Measurements from ENCODE around the gene CACNA1S. TPM values are rescaled to one million over a fixed set of nuclear protein-coding genes. Genes with fewer than 3 reads are reported as not detected.

The CACNA1S gene
- total RNA-seq, 1 donor from 2014 or later: not detected

- Mint-ChIP-seq H3K4me3 (no peak overlapping the region), H3K27ac (no peak overlapping the region), H3K27me3 (ENCODE audit: insufficient read depth) (no peaks in the 10 kb centered on the region), H3K9me3 (no peaks in the 10 kb centered on the region), H3K36me3 (ENCODE audit: low read depth) (peaks cover 2% of the 10 kb centered on the region), H3K4me1 (ENCODE audit: low read depth) (no peaks in the 10 kb centered on the region)
- intact Hi-C loops (cut with micrococcal nuclease): no loop called here
- DNase-seq (ENCODE audit: low spot score): no peak
These were observed 25.5 kb upstream of the CACNA1S start for GRCh38 chr1:201137579-201138310.

DNA sequence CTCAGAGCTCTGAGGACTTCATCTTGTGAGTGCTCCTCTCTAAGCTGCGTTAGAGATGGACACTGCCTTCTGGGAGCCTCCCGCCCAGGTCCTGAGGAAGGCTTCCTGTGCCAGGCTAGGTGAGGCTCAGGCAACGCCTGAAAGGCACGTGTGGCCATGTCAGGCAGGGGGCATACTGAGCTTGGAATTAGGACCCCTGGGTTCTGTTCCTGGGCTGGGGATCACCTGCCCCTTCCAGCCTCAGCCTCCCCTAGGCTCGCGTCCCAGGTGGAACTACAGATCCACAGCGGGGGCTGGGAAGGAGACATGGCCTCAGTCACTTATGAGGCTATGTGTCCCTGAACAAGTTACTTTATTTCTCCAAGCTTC, 24.8 kb upstream of the CACNA1S start:
- H3K27me3 Mint-ChIP-seq (ENCODE audit: insufficient read depth): no peaks in the 10 kb centered on the region
- H3K4me1 Mint-ChIP-seq (ENCODE audit: low read depth): no peaks in the 10 kb centered on the region
- intact Hi-C loops (cut with micrococcal nuclease): no loop called here
- no peak for DNase-seq (ENCODE audit: low spot score)
- H3K36me3 Mint-ChIP-seq (ENCODE audit: low read depth): peaks cover 2% of the 10 kb centered on the region
- no peak overlapping the region for H3K27ac Mint-ChIP-seq
- H3K4me3 Mint-ChIP-seq: no peak overlapping the region
- H3K9me3 Mint-ChIP-seq: no peaks in the 10 kb centered on the region

- H3K27ac Mint-ChIP-seq: no peak overlapping the region
- no peaks in the 10 kb centered on the region for H3K27me3 Mint-ChIP-seq (ENCODE audit: insufficient read depth)
- H3K36me3 Mint-ChIP-seq (ENCODE audit: low read depth): peaks cover 2% of the 10 kb centered on the region
These were observed 24.3 kb upstream of the CACNA1S start for GRCh38 chr1:201136355-201137023.

GRCh38 chr1:201134405-201134804, 22.2 kb upstream of the CACNA1S start:
- Mint-ChIP-seq H3K27me3 (ENCODE audit: insufficient read depth) (no peaks in the 10 kb centered on the region), H3K4me3 (no peak overlapping the region), H3K9me3 (no peaks in the 10 kb centered on the region), H3K27ac (no peak overlapping the region), H3K36me3 (ENCODE audit: low read depth) (peaks cover 2% of the 10 kb centered on the region), H3K4me1 (ENCODE audit: low read depth) (no peaks in the 10 kb centered on the region)
- no peak for DNase-seq (ENCODE audit: low spot score)
- intact Hi-C loops (cut with micrococcal nuclease): no loop called here

More at GRCh38 chr1:201136355-201137023, 24.3 kb upstream of the CACNA1S start:
- H3K9me3 Mint-ChIP-seq: no peaks in the 10 kb centered on the region
- no peak for DNase-seq (ENCODE audit: low spot score)
- no peaks in the 10 kb centered on the region for H3K4me1 Mint-ChIP-seq (ENCODE audit: low read depth)
- intact Hi-C loops (cut with micrococcal nuclease): no loop called here
- H3K4me3 Mint-ChIP-seq: no peak overlapping the region

GRCh38 chr1:201131398-201131797, 19.2 kb upstream of the CACNA1S start:
- Mint-ChIP-seq H3K27ac (no peak overlapping the region), H3K9me3 (no peaks in the 10 kb centered on the region), H3K4me3 (no peak overlapping the region), H3K4me1 (ENCODE audit: low read depth) (no peaks in the 10 kb centered on the region), H3K27me3 (ENCODE audit: insufficient read depth) (no peaks in the 10 kb centered on the region), H3K36me3 (ENCODE audit: low read depth) (peaks cover 2% of the 10 kb centered on the region)
- no peak for DNase-seq (ENCODE audit: low spot score)
- intact Hi-C loops (cut with micrococcal nuclease): no loop called here

GRCh38 chr1:201128962-201129361, 16.7 kb upstream of the CACNA1S start:
- no peak overlapping the region for H3K27ac Mint-ChIP-seq
- intact Hi-C loops (cut with micrococcal nuclease): no loop called here
- no peaks in the 10 kb centered on the region for H3K9me3 Mint-ChIP-seq
- no peak for DNase-seq (ENCODE audit: low spot score)
- H3K4me1 Mint-ChIP-seq (ENCODE audit: low read depth): no peaks in the 10 kb centered on the region
- H3K36me3 Mint-ChIP-seq (ENCODE audit: low read depth): no peaks in the 10 kb centered on the region
- H3K4me3 Mint-ChIP-seq: no peak overlapping the region
- peaks cover 5% of the 10 kb centered on the region for H3K27me3 Mint-ChIP-seq (ENCODE audit: insufficient read depth)

DNA sequence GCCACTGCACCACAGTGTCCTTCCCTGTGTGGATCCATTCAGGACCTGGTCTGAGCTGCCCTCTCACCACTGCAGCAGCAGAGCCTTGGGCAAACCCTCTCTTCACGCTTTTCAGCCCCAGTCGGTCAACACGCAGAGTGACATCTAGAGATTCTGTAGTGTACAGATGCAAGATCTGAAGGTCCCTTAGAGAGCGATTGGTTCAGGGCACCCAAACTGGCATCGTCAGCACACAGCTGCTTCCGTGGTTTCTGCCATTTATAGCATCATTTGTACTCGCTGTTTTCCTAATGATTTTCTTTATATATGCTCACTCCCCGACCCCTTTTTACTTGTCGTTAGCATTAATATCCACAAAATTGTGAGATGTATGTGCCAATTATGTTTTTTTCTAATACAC, 16.2 kb upstream of the CACNA1S start:
- Mint-ChIP-seq H3K27me3 (ENCODE audit: insufficient read depth) (peaks cover 5% of the 10 kb centered on the region), H3K36me3 (ENCODE audit: low read depth) (no peaks in the 10 kb centered on the region), H3K4me1 (ENCODE audit: low read depth) (no peaks in the 10 kb centered on the region), H3K4me3 (no peak overlapping the region), H3K27ac (no peak overlapping the region), H3K9me3 (no peaks in the 10 kb centered on the region)
- intact Hi-C loops (cut with micrococcal nuclease): no loop called here
- DNase-seq (ENCODE audit: low spot score): no peak

GRCh38 chr1:201127755-201128455, 15.7 kb upstream of the CACNA1S start:
- Mint-ChIP-seq H3K27me3 (ENCODE audit: insufficient read depth) (peaks cover 11% of the 10 kb centered on the region), H3K36me3 (ENCODE audit: low read depth) (no peaks in the 10 kb centered on the region), H3K4me1 (ENCODE audit: low read depth) (no peaks in the 10 kb centered on the region), H3K27ac (no peak overlapping the region), H3K9me3 (no peaks in the 10 kb centered on the region), H3K4me3 (no peak overlapping the region)
- DNase-seq (ENCODE audit: low spot score): no peak
- intact Hi-C loops (cut with micrococcal nuclease): no loop called here

GRCh38 chr1:201126832-201127754, 14.9 kb upstream of the CACNA1S start, which contains the start of gene ASCL5:
ASCL5 (minus strand) TSS chr1:201127184; CDS start chr1:201115372, 11,812 bp downstream.
- no peak for DNase-seq (ENCODE audit: low spot score)
- Mint-ChIP-seq H3K36me3 (ENCODE audit: low read depth) (no peaks in the 10 kb centered on the region), H3K4me3 (no peak within 1 kb of the TSS), H3K27me3 (ENCODE audit: insufficient read depth) (peaks cover 15% of the 10 kb centered on the region), H3K4me1 (ENCODE audit: low read depth) (no peaks in the 10 kb centered on the region), H3K27ac (no peak within 1 kb of the TSS), H3K9me3 (no peaks in the 10 kb centered on the region)
- intact Hi-C loops (cut with micrococcal nuclease): no loop called here

- H3K36me3 Mint-ChIP-seq (ENCODE audit: low read depth): no peaks in the 10 kb centered on the region
- peaks cover 21% of the 10 kb centered on the region for H3K27me3 Mint-ChIP-seq (ENCODE audit: insufficient read depth)
- H3K4me3 Mint-ChIP-seq: no peak overlapping the region
- H3K9me3 Mint-ChIP-seq: no peaks in the 10 kb centered on the region
- intact Hi-C loops (cut with micrococcal nuclease): no loop called here
- DNase-seq (ENCODE audit: low spot score): no peak
- no peak overlapping the region for H3K27ac Mint-ChIP-seq
- H3K4me1 Mint-ChIP-seq (ENCODE audit: low read depth): no peaks in the 10 kb centered on the region
These were observed 14.2 kb upstream of the CACNA1S start for GRCh38 chr1:201126463-201126831.

GRCh38 chr1:201125800-201126199, 13.6 kb upstream of the CACNA1S start:
- Mint-ChIP-seq H3K36me3 (ENCODE audit: low read depth) (no peaks in the 10 kb centered on the region), H3K27me3 (ENCODE audit: insufficient read depth) (peaks cover 24% of the 10 kb centered on the region), H3K9me3 (no peaks in the 10 kb centered on the region), H3K27ac (no peak overlapping the region), H3K4me1 (ENCODE audit: low read depth) (no peaks in the 10 kb centered on the region), H3K4me3 (no peak overlapping the region)
- intact Hi-C loops (cut with micrococcal nuclease): no loop called here
- DNase-seq (ENCODE audit: low spot score): no peak

DNA sequence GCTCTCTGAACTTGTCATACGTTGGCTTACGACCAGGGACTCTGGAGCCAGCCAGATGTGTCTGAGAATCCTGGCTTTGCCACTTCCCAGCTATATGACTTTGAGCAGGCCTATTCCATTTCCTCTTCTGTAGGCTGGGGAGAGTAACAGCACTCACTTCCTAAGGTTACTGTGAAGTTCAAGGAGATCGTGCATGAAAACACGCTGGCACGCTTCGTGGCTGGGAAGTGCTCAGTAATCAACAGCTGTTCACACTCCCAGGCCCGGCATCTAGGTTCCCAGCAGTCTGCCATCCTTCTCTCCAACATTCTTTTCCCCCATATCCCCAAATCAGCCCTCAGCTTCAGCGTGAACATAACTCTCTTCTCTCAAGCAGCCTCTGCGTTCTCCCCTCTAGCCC, 12.8 kb upstream of the CACNA1S start:
- peaks cover 25% of the 10 kb centered on the region for H3K27me3 Mint-ChIP-seq (ENCODE audit: insufficient read depth)
- no peaks in the 10 kb centered on the region for H3K9me3 Mint-ChIP-seq
- no peaks in the 10 kb centered on the region for H3K36me3 Mint-ChIP-seq (ENCODE audit: low read depth)
- intact Hi-C loops (cut with micrococcal nuclease): no loop called here
- no peaks in the 10 kb centered on the region for H3K4me1 Mint-ChIP-seq (ENCODE audit: low read depth)
- no peak overlapping the region for H3K27ac Mint-ChIP-seq
- H3K4me3 Mint-ChIP-seq: no peak overlapping the region
- DNase-seq (ENCODE audit: low spot score): no peak

Data from activated T-helper 1 cell treated with anti-CD3 and anti-CD28 coated beads, Interleukin-12 subunit alpha, Interleukin-12 subunit beta, Interleukin-2, Interleukin-4 antibody, amounts not matched to agents 30 ng/mL and 10 ng/mL and 1 ng/mL, durations not matched to agents 14 hours and 24 hours and 36 hours (primary cell).